Measurements from ENCODE around the gene ASB7. TPM values are rescaled to one million over a fixed set of nuclear protein-coding genes. Genes with fewer than 3 reads are reported as not detected.
"Not testable (repeated sequence)": the region's sequence is repeated elsewhere in the genome, so short reads cannot be mapped to it uniquely, and the experiment has no call there.

ASB7 gene
- total RNA-seq, 1 experiment from 2014 or later, result 14.4 TPM

GRCh38 chr15:100573526-100573925, 28.9 kb upstream of the ASB7 start:
- no TSS peak for BruUV-seq (replicated peaks)
- H3K4me3 Mint-ChIP-seq (ENCODE audit: unreplicated experiment), result no peak overlapping the region
- Histone ChIP-seq H3K36me3 (ENCODE audit: control insufficient read depth, insufficient read depth, low read length) (no peaks in the 10 kb centered on the region), H3K4me3 (ENCODE audit: low read depth, low read length) (no peak overlapping the region), H3K4me1 (no peaks in the 10 kb centered on the region), H3K27me3 (replicated peaks; ENCODE audit: control insufficient read depth, insufficient read depth, low read length) (no peaks in the 10 kb centered on the region), H3K9me3 (no peaks in the 10 kb centered on the region)
- no peaks in the 10 kb centered on the region for H3K9me3 Mint-ChIP-seq (ENCODE audit: unreplicated experiment)
- CTCF ChIA-PET, result no interaction called here
- POLR2A ChIA-PET, result no interaction called here
- no peaks in the 10 kb centered on the region for H3K4me1 Mint-ChIP-seq (ENCODE audit: low read depth, unreplicated experiment)
- no peaks in the 10 kb centered on the region for H3K27me3 Mint-ChIP-seq (ENCODE audit: insufficient read depth, unreplicated experiment)
- intact Hi-C loops (cut with micrococcal nuclease; ENCODE audit: unreplicated experiment), result loop anchor here (5.0 kb wide), 1 partner anchor 221 kb away; no protein-coding TSS in a partner anchor
- no peak for DNase-seq
- H3K27ac Mint-ChIP-seq (ENCODE audit: unreplicated experiment), result no peak overlapping the region
- TF ChIP-seq CTCF (IDR thresholded peaks at IDR 0.05; ENCODE audit: insufficient read depth in 1 of 2, low read depth in 1 of 2, low read length in 1 of 2, severe bottlenecking in 1 of 2, unreplicated experiment in 1 of 2), result no peak
- peaks cover 6% of the 10 kb centered on the region for H3K36me3 Mint-ChIP-seq (ENCODE audit: insufficient read depth, unreplicated experiment)

- no TSS peak for BruUV-seq (replicated peaks)
- Mint-ChIP-seq H3K27ac (ENCODE audit: unreplicated experiment) (no peak overlapping the region), H3K4me1 (ENCODE audit: low read depth, unreplicated experiment) (no peaks in the 10 kb centered on the region), H3K4me3 (ENCODE audit: unreplicated experiment) (no peak overlapping the region), H3K9me3 (ENCODE audit: unreplicated experiment) (peaks cover 25% of the 10 kb centered on the region), H3K36me3 (ENCODE audit: insufficient read depth, unreplicated experiment) (peaks cover 5% of the 10 kb centered on the region), H3K27me3 (ENCODE audit: insufficient read depth, unreplicated experiment) (no peaks in the 10 kb centered on the region)
- POLR2A ChIA-PET, result no interaction called here
- H3K27me3 ChIP-seq (replicated peaks; ENCODE audit: control insufficient read depth, insufficient read depth, low read length), result no peaks in the 10 kb centered on the region
- H3K4me1 ChIP-seq, result no peaks in the 10 kb centered on the region
- CTCF ChIA-PET, result no interaction called here
- DNase-seq, result no peak
- H3K9me3 ChIP-seq, result no peaks in the 10 kb centered on the region
- H3K4me3 ChIP-seq (ENCODE audit: low read depth, low read length), result no peak overlapping the region
- intact Hi-C loops (cut with micrococcal nuclease; ENCODE audit: unreplicated experiment), result no loop called here
- TF ChIP-seq CTCF (IDR thresholded peaks at IDR 0.05; ENCODE audit: insufficient read depth in 1 of 2, low read depth in 1 of 2, low read length in 1 of 2, severe bottlenecking in 1 of 2, unreplicated experiment in 1 of 2), result no peak
- H3K36me3 ChIP-seq (ENCODE audit: control insufficient read depth, insufficient read depth, low read length), result no peaks in the 10 kb centered on the region
These were observed 22.0 kb upstream of the ASB7 start for GRCh38 chr15:100580414-100580813.

- Histone ChIP-seq H3K36me3 (ENCODE audit: control insufficient read depth, insufficient read depth, low read length) (no peaks in the 10 kb centered on the region), H3K4me3 (ENCODE audit: low read depth, low read length) (no peak overlapping the region), H3K9me3 (peaks cover 28% of the 10 kb centered on the region), H3K4me1 (no peaks in the 10 kb centered on the region), H3K27me3 (replicated peaks; ENCODE audit: control insufficient read depth, insufficient read depth, low read length) (no peaks in the 10 kb centered on the region)
- intact Hi-C loops (cut with micrococcal nuclease; ENCODE audit: unreplicated experiment), result no loop called here
- Mint-ChIP-seq H3K27me3 (ENCODE audit: insufficient read depth, unreplicated experiment) (no peaks in the 10 kb centered on the region), H3K9me3 (ENCODE audit: unreplicated experiment) (peaks cover 3% of the 10 kb centered on the region), H3K4me3 (ENCODE audit: unreplicated experiment) (no peak overlapping the region), H3K27ac (ENCODE audit: unreplicated experiment) (no peak overlapping the region), H3K36me3 (ENCODE audit: insufficient read depth, unreplicated experiment) (peaks cover 6% of the 10 kb centered on the region), H3K4me1 (ENCODE audit: low read depth, unreplicated experiment) (no peaks in the 10 kb centered on the region)
- no TSS peak for BruUV-seq (replicated peaks)
- DNase-seq, result peak in 1 of 2 experiments; percentile 16
- ChIA-PET POLR2A (no interaction called here), CTCF (no interaction called here)
- TF ChIP-seq CTCF (IDR thresholded peaks at IDR 0.05; ENCODE audit: insufficient read depth in 1 of 2, low read depth in 1 of 2, low read length in 1 of 2, severe bottlenecking in 1 of 2, unreplicated experiment in 1 of 2), result no peak
These were observed 13.6 kb upstream of the ASB7 start for GRCh38 chr15:100588638-100589242.

- H3K27me3 ChIP-seq (replicated peaks; ENCODE audit: control insufficient read depth, insufficient read depth, low read length); H3K9me3 Mint-ChIP-seq (ENCODE audit: unreplicated experiment); H3K36me3 ChIP-seq (ENCODE audit: control insufficient read depth, insufficient read depth, low read length); DNase-seq; BruUV-seq (replicated peaks); H3K27me3 Mint-ChIP-seq (ENCODE audit: insufficient read depth, unreplicated experiment); CTCF ChIA-PET; H3K27ac Mint-ChIP-seq (ENCODE audit: unreplicated experiment); H3K4me3 Mint-ChIP-seq (ENCODE audit: unreplicated experiment); H3K4me1 ChIP-seq; intact Hi-C loops (cut with micrococcal nuclease; ENCODE audit: unreplicated experiment); H3K4me1 Mint-ChIP-seq (ENCODE audit: low read depth, unreplicated experiment); H3K36me3 Mint-ChIP-seq (ENCODE audit: insufficient read depth, unreplicated experiment); POLR2A ChIA-PET; H3K4me3 ChIP-seq (ENCODE audit: low read depth, low read length): not testable (repeated sequence)
- H3K9me3 ChIP-seq, result peaks cover 28% of the 10 kb centered on the region
These were observed 11.2 kb upstream of the ASB7 start for GRCh38 chr15:100591163-100591562.

Data from Caco-2 (cell line).